Small intestine (tissue), 7 donors: ENCODE results near the gene PTPRG. TPM values are rescaled to one million over a fixed set of nuclear protein-coding genes. Genes with fewer than 3 reads are reported as not detected.

Source experiments
- DNase-seq, 2 donors: peaks; one replicate each; pipeline versions ENCODE4 v3.0.0 to v3.0.0-alpha.2; 2013
- FAIRE-seq: peaks from 2 replicates; lab custom pipeline; 2012; peaks lifted over from hg19 to GRCh38; lab: Jason Lieb, UNC
- H3K27ac ChIP-seq, 3 donors: one replicate each; pipeline ENCODE4 v1.5.1; 2013; ENCODE audit warnings: low read length in 2 of 3, mild to moderate bottlenecking in 2 of 3, control low read depth in 1 of 3, inconsistent platforms in 1 of 3, low read depth in 1 of 3, moderate library complexity in 1 of 3
- H3K27me3 ChIP-seq, 3 donors: one replicate each; pipeline ENCODE4 v1.6.1; 2013; ENCODE audit warnings: low read length in 3 of 3, inconsistent platforms in 1 of 3; ENCODE audit not compliant: control insufficient read depth in 3 of 3, insufficient read depth in 3 of 3
- H3K36me3 ChIP-seq, 3 donors: one replicate each; pipeline ENCODE4 v1.6.1; 2013; ENCODE audit warnings: low read length in 3 of 3, inconsistent platforms in 1 of 3, low read depth in 1 of 3, mild to moderate bottlenecking in 1 of 3, moderate library complexity in 1 of 3; ENCODE audit not compliant: control insufficient read depth in 3 of 3, insufficient read depth in 2 of 3
- H3K4me1 ChIP-seq, 3 donors: one replicate each; pipeline ENCODE4 v1.6.1; 2013; ENCODE audit warnings: low read length in 2 of 3, inconsistent platforms in 1 of 3, low read depth in 1 of 3, mild to moderate bottlenecking in 1 of 3, moderate library complexity in 1 of 3; ENCODE audit not compliant: control insufficient read depth in 3 of 3, insufficient read depth in 2 of 3
- H3K4me3 ChIP-seq, 3 donors: one replicate each; pipeline ENCODE4 v1.5.1; 2013; ENCODE audit warnings: low read length in 3 of 3, control low read depth in 1 of 3, inconsistent platforms in 1 of 3, low read depth in 1 of 3, mild to moderate bottlenecking in 1 of 3, moderate library complexity in 1 of 3
- H3K9me3 ChIP-seq, 2 donors: one replicate each; pipeline ENCODE4 v1.6.1; 2013; ENCODE audit warnings: low read depth in 1 of 2, low read length in 1 of 2; ENCODE audit not compliant: control insufficient read depth in 2 of 2, insufficient read depth in 1 of 2
- WGBS, 3 donors: extraction: QIAGEN DNeasy Blood & Tissue Kit; methylation state at CpG; one replicate each; pipeline ENCODE4 v1.1.7; 2013; 5-methylcytosine and 5-hydroxymethylcytosine counted together
- polyA plus RNA-seq, 4 donors: library from polyadenylated mRNA; stranded (reverse) in 3 of 4; unstranded in 1 of 4; fragments of 200-250 nt in 3 of 4; fragments of 120-200 nt in 1 of 4; gene quantifications; one replicate each; pipeline versions ENCODE4 v1.2.1 to v1.2.3, GENCODE V29; 2013
- donor health status: healthy with polysubstance abuse.
- donor health status: control.
- donor health status: control.
- donor health status: Bipolar disorder and iron deficiency.
- donor health status: healthy.

PTPRG gene
- polyA plus RNA-seq, 4 donors, result 0.81 to 18.3 (median 5.6) TPM

- DNase-seq (peak; percentile 71 to 80), FAIRE-seq (no peak)
- Histone ChIP-seq H3K27ac (no peak overlapping the region), H3K9me3 (no peaks in the 10 kb centered on the region), H3K27me3 (no peaks in the 10 kb centered on the region), H3K4me1 (peaks cover 0 to 9% (median 0%) of the 10 kb centered on the region in 3 donors), H3K36me3 (no peaks in the 10 kb centered on the region), H3K4me3 (peak overlapping the region in 2 of 3 donors; percentile 78 to 88)
- 6 to 11% (median 8%) methylated on average over 33 to 40 of the region's 40 CpGs for WGBS, 3 donors
Measured at GRCh38 chr3:61564395-61565059, 3.2 kb downstream of the PTPRG start.

- Histone ChIP-seq H3K4me3 (no peak overlapping the region), H3K4me1 (peaks cover 0 to 9% (median 0%) of the 10 kb centered on the region in 3 donors), H3K27me3 (no peaks in the 10 kb centered on the region), H3K9me3 (no peaks in the 10 kb centered on the region), H3K27ac (no peak overlapping the region), H3K36me3 (no peaks in the 10 kb centered on the region)
- WGBS, 3 donors, result 90 to 92% (median 91%) methylated on average over 4 of the region's 4 CpGs
- FAIRE-seq, result no peak
- DNase-seq, result no peak
Measured at GRCh38 chr3:61565569-61565968, 4.2 kb downstream of the PTPRG start.

GRCh38 chr3:61568127-61568526, 6.8 kb downstream of the PTPRG start:
- Histone ChIP-seq H3K9me3 (no peaks in the 10 kb centered on the region), H3K27me3 (no peaks in the 10 kb centered on the region), H3K36me3 (no peaks in the 10 kb centered on the region), H3K4me1 (peaks cover 0 to 9% (median 0%) of the 10 kb centered on the region in 3 donors), H3K27ac (no peak overlapping the region), H3K4me3 (no peak overlapping the region)
- DNase-seq (no peak), FAIRE-seq (no peak)
- 93 to 97% (median 93%) methylated on average over 1 of the region's 1 CpG for WGBS, 3 donors

- no peak overlapping the region for H3K4me3 ChIP-seq
- no peak for DNase-seq
- H3K4me1 ChIP-seq, result peaks cover 0 to 1% (median 0%) of the 10 kb centered on the region in 3 donors
- no peaks in the 10 kb centered on the region for H3K27me3 ChIP-seq
- WGBS, 3 donors, result 77 to 83% (median 80%) methylated on average over 2 of the region's 2 CpGs
- peaks cover 0 to 5% of the 10 kb centered on the region in 2 donors for H3K9me3 ChIP-seq
- FAIRE-seq, result no peak
- peaks cover 0 to 3% (median 0%) of the 10 kb centered on the region in 3 donors for H3K36me3 ChIP-seq
- no peak overlapping the region for H3K27ac ChIP-seq
Measured at GRCh38 chr3:61569856-61570580, 8.6 kb downstream of the PTPRG start.

GRCh38 chr3:61570813-61571212, 9.4 kb downstream of the PTPRG start:
- 71 to 89% (median 79%) methylated on average over 5 of the region's 5 CpGs for WGBS, 3 donors
- no peaks in the 10 kb centered on the region for H3K4me1 ChIP-seq
- no peak overlapping the region for H3K27ac ChIP-seq
- no peaks in the 10 kb centered on the region for H3K27me3 ChIP-seq
- H3K9me3 ChIP-seq, result peaks cover 0 to 5% of the 10 kb centered on the region in 2 donors
- no peak overlapping the region for H3K4me3 ChIP-seq
- FAIRE-seq, result no peak
- no peak for DNase-seq
- peaks cover 0 to 3% (median 0%) of the 10 kb centered on the region in 3 donors for H3K36me3 ChIP-seq

- DNase-seq (no peak), FAIRE-seq (no peak)
- Histone ChIP-seq H3K27me3 (no peaks in the 10 kb centered on the region), H3K4me3 (no peak overlapping the region), H3K36me3 (peaks cover 0 to 3% (median 0%) of the 10 kb centered on the region in 3 donors), H3K9me3 (peaks cover 0 to 5% of the 10 kb centered on the region in 2 donors), H3K4me1 (no peaks in the 10 kb centered on the region), H3K27ac (no peak overlapping the region)
- WGBS, 3 donors, result 84 to 86% (median 85%) methylated on average over 5 of the region's 5 CpGs
Measured at GRCh38 chr3:61571516-61572336, 10.4 kb downstream of the PTPRG start.

GRCh38 chr3:61572879-61573278, 11.5 kb downstream of the PTPRG start:
- Histone ChIP-seq H3K27ac (no peak overlapping the region), H3K4me3 (no peak overlapping the region), H3K4me1 (no peaks in the 10 kb centered on the region), H3K36me3 (peaks cover 0 to 3% (median 0%) of the 10 kb centered on the region in 3 donors), H3K9me3 (peaks cover 0 to 5% of the 10 kb centered on the region in 2 donors), H3K27me3 (no peaks in the 10 kb centered on the region)
- 83 to 92% (median 88%) methylated on average over 5 of the region's 5 CpGs for WGBS, 3 donors
- DNase-seq (no peak), FAIRE-seq (no peak)

GRCh38 chr3:61573441-61573840, 12.1 kb downstream of the PTPRG start:
- Histone ChIP-seq H3K9me3 (peaks cover 0 to 5% of the 10 kb centered on the region in 2 donors), H3K27me3 (no peaks in the 10 kb centered on the region), H3K27ac (no peak overlapping the region), H3K4me3 (no peak overlapping the region), H3K4me1 (peaks cover 0 to 2% (median 0%) of the 10 kb centered on the region in 3 donors), H3K36me3 (peaks cover 0 to 3% (median 0%) of the 10 kb centered on the region in 3 donors)
- FAIRE-seq (no peak), DNase-seq (no peak)
- WGBS, 3 donors, result 65 to 81% (median 67%) methylated on average over 3 of the region's 3 CpGs
